GM23248 (cell line): Measurements from ENCODE around the gene PACRGL. TPM values are rescaled to one million over a fixed set of nuclear protein-coding genes. Genes with fewer than 3 reads are reported as not detected.

Experiments used
- DNase-seq: peaks from one replicate; pipeline ENCODE4 v3.0.0-alpha.2; 2015
- H2AFZ ChIP-seq: fragments of 200-600 bp; sonication (generic); 2 replicates; pipeline ENCODE4 v1.6.1; 2016; ENCODE audit warnings: antibody characterized with exemption
- H3F3A ChIP-seq: fragments of 200-600 bp; sonication (generic); 2 replicates; pipeline ENCODE4 v1.6.1; 2016; ENCODE audit warnings: mild to moderate bottlenecking, antibody characterized with exemption, mixed run types; ENCODE audit not compliant: insufficient read depth
- H3K27ac ChIP-seq: fragments of 200-600 bp; sonication (generic); 2 replicates; pipeline ENCODE4 v1.5.1; 2016; ENCODE audit warnings: mild to moderate bottlenecking
- H3K27me3 ChIP-seq: fragments of 200-600 bp; sonication (generic); replicated peaks from 2 replicates; pipeline ENCODE4 v1.6.1; 2016; ENCODE audit warnings: mild to moderate bottlenecking; ENCODE audit not compliant: insufficient read depth
- H3K36me3 ChIP-seq: fragments of 200-600 bp; sonication (generic); 2 replicates; pipeline ENCODE4 v1.6.1; 2016; ENCODE audit warnings: low read depth, mild to moderate bottlenecking
- H3K4me1 ChIP-seq: fragments of 200-600 bp; sonication (generic); 2 replicates; pipeline ENCODE4 v1.6.1; 2016; ENCODE audit warnings: mild to moderate bottlenecking; ENCODE audit not compliant: insufficient read depth
- H3K4me2 ChIP-seq: fragments of 200-600 bp; sonication (generic); one replicate; pipeline ENCODE4 v1.6.1; 2016; ENCODE audit warnings: mild to moderate bottlenecking; ENCODE audit not compliant: unreplicated experiment
- H3K4me3 ChIP-seq: fragments of 200-600 bp; sonication (generic); 2 replicates; pipeline ENCODE4 v1.5.1; 2016; ENCODE audit warnings: mild to moderate bottlenecking
- H3K79me2 ChIP-seq: fragments of 200-600 bp; sonication (generic); 2 replicates; pipeline ENCODE4 v1.6.1; 2016; ENCODE audit warnings: mild to moderate bottlenecking; ENCODE audit not compliant: insufficient read depth
- H3K9ac ChIP-seq: fragments of 200-600 bp; sonication (generic); 2 replicates; pipeline ENCODE4 v1.6.1; 2016; ENCODE audit warnings: mild to moderate bottlenecking
- H3K9me2 ChIP-seq: fragments of 200-600 bp; sonication (generic); 2 replicates; pipeline ENCODE4 v1.6.1; 2016; ENCODE audit warnings: mixed run types, mild to moderate bottlenecking, moderate library complexity; ENCODE audit not compliant: insufficient read depth
- H3K9me3 ChIP-seq: fragments of 200-600 bp; sonication (generic); one replicate; pipeline ENCODE4 v1.6.1; 2017; ENCODE audit warnings: low read depth
- H4K20me1 ChIP-seq: fragments of 200-600 bp; sonication (generic); 2 replicates; pipeline ENCODE4 v1.6.0; 2016; ENCODE audit not compliant: insufficient read depth
- EZH2 ChIP-seq: fragments of 200-600 bp; sonication (generic); IDR thresholded peaks from 2 replicates; pipeline ENCODE4 v1.6.1; 2018; ENCODE audit warnings: antibody characterized with exemption, mild to moderate bottlenecking; ENCODE audit not compliant: insufficient read depth, poor library complexity, severe bottlenecking
- EZH2phosphoT487 ChIP-seq: fragments of 200-600 bp; sonication (generic); IDR thresholded peaks from 2 replicates; pipeline ENCODE4 v1.6.1; 2018; ENCODE audit warnings: antibody characterized with exemption, moderate library complexity, mild to moderate bottlenecking, low read depth; ENCODE audit not compliant: insufficient read depth
- WGBS, 2 experiments: methylation state at CpG; one replicate each; pipeline ENCODE4 v1.1.6; 2015 to 2017; ENCODE audit warnings: low lambda C conversion rate in 2 of 2, low coverage in 1 of 2; ENCODE audit errors: missing lambda C conversion rate in 2 of 2; 5-methylcytosine and 5-hydroxymethylcytosine counted together
- in situ Hi-C: fragments of 300-500 bp; cut with MboI; formaldehyde crosslinking; loops from 2 replicates; pipeline ENCODE4 v1.15.0; 2020
- polyA plus RNA-seq: library from polyadenylated mRNA; unstranded; fragments of >200 nt; fragmentation: Nextera tagmentation; extraction: Ambion mirVana; gene quantifications from 2 replicates; pipeline ENCODE4 v1.2.1, GENCODE V29; 2016
- total RNA-seq: library from RNA; depleted of rRNA; stranded (reverse); fragments of >200 nt; shearing (Covaris generic); gene quantifications from 2 replicates; pipeline ENCODE4 v1.2.3, GENCODE V29; 2014; rRNA removed

Gene PACRGL
- total RNA-seq = 24.6 and 27.4 TPM in 2 replicates
- 10.8 and 11.3 TPM in 2 replicates for polyA plus RNA-seq

GRCh38 chr4:20700007-20700761, at the start of gene PACRGL:
TSS of gene PACRGL (plus strand) at chr4:20700458. CDS start at chr4:20704482, 4,024 bp downstream.
- no peaks in the 10 kb centered on the region for H3K9me3 ChIP-seq
- no peaks in the 10 kb centered on the region for H3K9me2 ChIP-seq
- H4K20me1 ChIP-seq = no peaks in the 10 kb centered on the region
- in situ Hi-C loops = no loop called here
- 0 to 1% methylated on average over 54 to 57 of the region's 60 CpGs for WGBS, 2 experiments
- peaks cover 6% of the 10 kb centered on the region; the same call in 1 of the 2 replicates for H3K36me3 ChIP-seq
- peak; percentile 99 for DNase-seq
- H3F3A ChIP-seq = no peaks in the 10 kb centered on the region
- peak within 1 kb of the TSS; percentile 89 for H3K27ac ChIP-seq
- no peaks in the 10 kb centered on the region for H3K27me3 ChIP-seq
- peaks cover 36% of the 10 kb centered on the region for H3K79me2 ChIP-seq
- peak within 1 kb of the TSS; percentile 100 for H3K4me2 ChIP-seq
- peak within 1 kb of the TSS; percentile 96 for H3K4me3 ChIP-seq
- H3K4me1 ChIP-seq = peaks cover 10% of the 10 kb centered on the region
- H2AFZ ChIP-seq = peak within 1 kb of the TSS; percentile 99
- TF ChIP-seq EZH2phosphoT487 = no peak
- no peak for TF ChIP-seq EZH2
- peak within 1 kb of the TSS; percentile 93 for H3K9ac ChIP-seq

DNA sequence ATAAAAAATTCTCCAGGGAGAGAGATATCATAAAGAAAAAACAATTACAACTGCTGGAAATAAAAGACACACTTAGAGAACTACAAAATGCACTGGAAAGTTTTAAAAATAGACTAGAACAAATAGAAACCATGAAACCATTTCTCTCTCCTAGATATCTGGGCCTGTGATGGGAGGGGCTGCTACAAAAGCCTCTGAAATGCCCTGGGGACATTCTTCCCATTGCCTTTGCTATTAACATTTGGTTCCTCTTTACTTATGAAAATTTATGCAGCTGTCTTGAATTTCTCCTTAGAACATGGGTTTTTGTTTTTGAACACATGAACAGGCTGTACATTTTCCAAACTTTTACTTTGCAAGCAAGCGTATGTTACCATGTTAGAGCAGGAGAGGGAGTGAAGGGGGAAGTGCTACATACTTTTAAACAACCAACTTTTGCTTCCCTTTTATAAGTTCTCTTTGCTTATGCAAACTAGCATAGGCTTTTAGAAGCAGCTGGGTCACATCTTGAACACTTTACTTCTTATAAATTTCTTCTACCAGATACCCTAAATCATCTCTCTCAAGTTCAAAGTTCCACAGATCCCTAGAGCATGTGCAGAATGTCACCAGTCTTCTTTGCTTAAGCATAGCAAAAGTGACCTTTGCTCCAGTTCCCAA, 47.9 kb upstream of the PACRGL start:
- Histone ChIP-seq H3K27ac (no peak overlapping the region), H3K79me2 (no peaks in the 10 kb centered on the region), H3K9me2 (no peaks in the 10 kb centered on the region), H3K9ac (no peak overlapping the region), H3K4me1 (no peaks in the 10 kb centered on the region), H2AFZ (no peak overlapping the region), H4K20me1 (no peaks in the 10 kb centered on the region), H3K4me2 (no peak overlapping the region), H3K36me3 (no peaks in the 10 kb centered on the region), H3K4me3 (no peak overlapping the region), H3K27me3 (peaks cover 11% of the 10 kb centered on the region), H3K9me3 (no peaks in the 10 kb centered on the region), H3F3A (no peaks in the 10 kb centered on the region)
- WGBS, 2 experiments = 38 to 42% methylated on average over 1 of the region's 1 CpG
- TF ChIP-seq EZH2phosphoT487 (no peak), EZH2 (no peak)
- no peak for DNase-seq
- in situ Hi-C loops = no loop called here

DNA sequence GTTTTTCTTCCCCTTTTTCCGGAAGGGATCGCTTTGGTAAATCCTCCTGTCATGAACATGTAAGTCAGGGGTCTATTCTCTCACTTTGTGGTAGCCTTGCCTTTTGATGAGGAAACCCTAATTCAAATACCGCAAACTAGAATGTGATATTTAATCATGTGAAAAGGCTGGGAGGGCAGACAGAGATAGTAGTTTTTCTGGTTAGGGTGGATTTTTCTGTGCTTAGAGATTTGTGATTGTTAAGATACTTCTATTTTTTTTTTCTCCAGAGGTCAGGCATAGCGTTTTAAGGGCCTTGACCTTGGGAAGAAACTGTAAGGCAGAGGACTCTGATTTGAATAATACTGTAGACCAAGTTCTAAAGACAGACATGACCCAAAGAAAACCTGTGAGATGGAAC, 41.8 kb upstream of the PACRGL start:
- no peak overlapping the region for H3K9ac ChIP-seq
- no peak overlapping the region for H3K4me2 ChIP-seq
- no peaks in the 10 kb centered on the region for H4K20me1 ChIP-seq
- H3K36me3 ChIP-seq = no peaks in the 10 kb centered on the region
- in situ Hi-C loops = no loop called here
- WGBS, 2 experiments = 59 to 60% methylated on average over 4 of the region's 4 CpGs
- no peaks in the 10 kb centered on the region for H3K9me3 ChIP-seq
- no peak overlapping the region for H3K27ac ChIP-seq
- peaks cover 9% of the 10 kb centered on the region; the same call in 1 of the 2 replicates for H3K4me1 ChIP-seq
- peaks cover 17% of the 10 kb centered on the region; the same call in 1 of the 2 replicates for H3K27me3 ChIP-seq
- H3K4me3 ChIP-seq = no peak overlapping the region
- H3K79me2 ChIP-seq = no peaks in the 10 kb centered on the region
- DNase-seq = no peak
- H2AFZ ChIP-seq = no peak overlapping the region
- TF ChIP-seq EZH2phosphoT487 (no peak), EZH2 (no peak)
- peaks cover 5% of the 10 kb centered on the region; the same call in 1 of the 2 replicates for H3F3A ChIP-seq
- H3K9me2 ChIP-seq = no peaks in the 10 kb centered on the region

DNA sequence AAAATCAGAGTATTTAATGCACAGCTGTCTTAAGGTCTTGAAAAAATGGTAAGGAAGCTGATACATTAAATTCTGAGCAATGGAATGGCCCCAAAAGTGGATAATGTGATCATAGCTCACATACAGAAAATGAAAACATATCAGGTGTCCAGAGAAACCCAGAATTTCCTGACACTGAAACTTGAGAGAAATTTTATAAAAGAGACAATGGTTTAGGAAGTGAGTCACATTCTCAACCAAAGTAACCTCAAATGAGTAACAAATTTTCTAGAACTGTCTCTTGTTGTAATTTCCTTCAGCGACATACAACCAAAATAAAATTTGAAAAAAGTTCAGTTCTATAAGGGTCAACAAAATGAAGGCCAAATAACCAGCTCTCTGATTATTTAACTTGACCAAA, 37.4 kb upstream of the PACRGL start:
- no peak overlapping the region for H3K27ac ChIP-seq
- TF ChIP-seq EZH2phosphoT487 (no peak), EZH2 (no peak)

More for the DNA sequence above, 37.4 kb upstream of the PACRGL start:
- Histone ChIP-seq H3K36me3 (no peaks in the 10 kb centered on the region), H3K9me3 (no peaks in the 10 kb centered on the region), H3K4me3 (no peak overlapping the region), H2AFZ (no peak overlapping the region), H3K9me2 (no peaks in the 10 kb centered on the region), H3K9ac (no peak overlapping the region), H3K4me2 (no peak overlapping the region), H3K4me1 (peaks cover 9% of the 10 kb centered on the region; the same call in 1 of the 2 replicates), H3F3A (peaks cover 5% of the 10 kb centered on the region; the same call in 1 of the 2 replicates), H3K27me3 (peaks cover 12% of the 10 kb centered on the region; the same call in 1 of the 2 replicates), H3K79me2 (no peaks in the 10 kb centered on the region), H4K20me1 (no peaks in the 10 kb centered on the region)
- WGBS, 2 experiments = 33 to 35% methylated on average over 1 of the region's 1 CpG
- in situ Hi-C loops = no loop called here
- peak; percentile 37 for DNase-seq
